IMR-90 (cell line): ENCODE measurements around the gene TAB2. TPM values are rescaled to one million over a fixed set of nuclear protein-coding genes. Genes with fewer than 3 reads are reported as not detected.
A peak's percentile ranks its signal among the peaks of the same experiment; 100 is the strongest.

ENCODE experiments used
- ATAC-seq: fragments of 200-7000 bp; cut with Tn5 transposase; 2 replicates; pipeline ENCODE4 v1.9.1; 2020; ENCODE audit warnings: low read depth, mild to moderate bottlenecking, moderate library complexity
- BruUV-seq: library from RNA; stranded (reverse); fragments of 400-500 nt; replicated peaks from 2 replicates; lab custom pipeline; 2021; lab: Mats Ljungman, UMichigan
- CTCF ChIA-PET: fragments of 300-600 bp; formaldehyde crosslinking; extraction: SDS; loops from one replicate; lab custom pipeline; 2021; ENCODE audit warnings: antibody characterized with exemption; lab: Yijun Ruan, JAX
- POLR2A ChIA-PET: fragments of 300-600 bp; sonication (Branson Sonifier 250); formaldehyde crosslinking; loops from one replicate; lab custom pipeline; 2022; ENCODE audit warnings: antibody characterized with exemption; ENCODE audit not compliant: unreplicated experiment; lab: Charles Lee
- DNase-seq: peaks from one replicate; pipeline ENCODE4 v3.0.0; 2013
- H2AFZ ChIP-seq: replicated peaks from 2 replicates; pipeline ENCODE3; 2013; ENCODE audit warnings: low read length, mild to moderate bottlenecking; ENCODE audit not compliant: poor library complexity
- H2AK5ac ChIP-seq: 2 replicates; pipeline ENCODE4 v1.6.1; 2013; ENCODE audit warnings: low read depth, low read length, inconsistent platforms
- H2AK9ac ChIP-seq: replicated peaks from 2 replicates; pipeline ENCODE3; 2013; ENCODE audit warnings: mild to moderate bottlenecking, low read depth, low read length, moderate library complexity; ENCODE audit not compliant: poor library complexity
- H2BK120ac ChIP-seq: 2 replicates; pipeline ENCODE4 v1.6.1; 2013; ENCODE audit warnings: low read depth, low read length, inconsistent platforms
- H2BK15ac ChIP-seq: 3 replicates; pipeline ENCODE4 v1.6.1; 2013; ENCODE audit warnings: low read depth, low read length, inconsistent platforms
- H2BK20ac ChIP-seq: 2 replicates; pipeline ENCODE4 v1.6.1; 2013; ENCODE audit warnings: low read depth, mild to moderate bottlenecking, inconsistent platforms, low read length, moderate library complexity
- H2BK5ac ChIP-seq: 2 replicates; pipeline ENCODE4 v1.6.1; 2013; ENCODE audit warnings: mild to moderate bottlenecking, low read depth, low read length, inconsistent platforms; ENCODE audit not compliant: poor library complexity, severe bottlenecking
- H3K14ac ChIP-seq: replicated peaks from 2 replicates; pipeline ENCODE4 v1.6.1; 2013; ENCODE audit warnings: low read depth, low read length, inconsistent platforms
- H3K18ac ChIP-seq: 2 replicates; pipeline ENCODE4 v1.6.1; 2013; ENCODE audit warnings: low read depth, low read length, control low read depth
- H3K23ac ChIP-seq: 2 replicates; pipeline ENCODE4 v1.6.1; 2013; ENCODE audit warnings: low read depth, low read length, inconsistent platforms
- H3K27ac ChIP-seq: 2 replicates; pipeline ENCODE4 v1.5.1; 2013; ENCODE audit warnings: mild to moderate bottlenecking, control low read depth, low read length; ENCODE audit not compliant: insufficient read depth
- H3K27me3 ChIP-seq: 2 replicates; pipeline ENCODE4 v1.6.1; 2013; ENCODE audit warnings: low read length; ENCODE audit not compliant: control insufficient read depth, insufficient read depth
- H3K36me3 ChIP-seq: 2 replicates; pipeline ENCODE4 v1.6.1; 2013; ENCODE audit warnings: low read length, mixed read lengths; ENCODE audit not compliant: control insufficient read depth, insufficient read depth
- H3K4ac ChIP-seq: 2 replicates; pipeline ENCODE4 v1.6.1; 2013; ENCODE audit warnings: low read depth, low read length, inconsistent platforms
- H3K4me1 ChIP-seq: 2 replicates; pipeline ENCODE4 v1.6.1; 2013; ENCODE audit warnings: low read length, mixed read lengths; ENCODE audit not compliant: control insufficient read depth, insufficient read depth
- H3K4me2 ChIP-seq: 2 replicates; pipeline ENCODE4 v1.6.1; 2013; ENCODE audit warnings: low read depth, mild to moderate bottlenecking, control low read depth, low read length, moderate library complexity
- H3K4me3 ChIP-seq: 2 replicates; pipeline ENCODE4 v1.5.1; 2013; ENCODE audit warnings: low read depth, mild to moderate bottlenecking, control low read depth, low read length, moderate library complexity; ENCODE audit not compliant: insufficient read depth
- H3K56ac ChIP-seq: 2 replicates; pipeline ENCODE4 v1.6.1; 2013; ENCODE audit warnings: low read length, inconsistent platforms; ENCODE audit not compliant: insufficient read depth; ENCODE audit errors: extremely low read depth
- H3K79me1 ChIP-seq, 2 experiments: 2 replicates each; pipeline ENCODE4 v1.6.1; 2013; ENCODE audit warnings: low read length in 2 of 2, inconsistent platforms in 1 of 2, low read depth in 1 of 2
- H3K9ac ChIP-seq: 2 replicates; pipeline ENCODE4 v1.6.1; 2013; ENCODE audit warnings: low read depth, low read length, control low read depth
- H3K9me1 ChIP-seq: 2 replicates; pipeline ENCODE4 v1.6.1; 2013; ENCODE audit warnings: low read length, inconsistent platforms; ENCODE audit not compliant: insufficient read depth
- H3K9me3 ChIP-seq: 2 replicates; pipeline ENCODE4 v1.6.1; 2013; ENCODE audit warnings: low read length; ENCODE audit not compliant: control insufficient read depth, insufficient read depth
- H4K20me1 ChIP-seq: 2 replicates; pipeline ENCODE4 v1.6.1; 2013; ENCODE audit warnings: low read length, inconsistent platforms; ENCODE audit not compliant: insufficient read depth
- H4K5ac ChIP-seq: 2 replicates; pipeline ENCODE4 v1.6.1; 2013; ENCODE audit warnings: mild to moderate bottlenecking, low read depth, low read length, control low read depth
- H4K8ac ChIP-seq, 2 experiments: 2 replicates each; pipeline ENCODE4 v1.6.1; 2013; ENCODE audit warnings: low read depth in 2 of 2, low read length in 2 of 2, control low read depth in 1 of 2, inconsistent platforms in 1 of 2
- H4K91ac ChIP-seq: 2 replicates; pipeline ENCODE4 v1.6.1; 2013; ENCODE audit warnings: low read depth, low read length, inconsistent platforms; ENCODE audit not compliant: insufficient read depth
- BHLHE40 ChIP-seq: fragments of 150-350 bp; IDR thresholded peaks from 2 replicates; pipeline ENCODE4 v1.6.1; 2016; ENCODE audit warnings: mild to moderate bottlenecking, low read depth, low read length
- CHD1 ChIP-seq: IDR thresholded peaks from 2 replicates; pipeline ENCODE4 v1.6.1; 2012; ENCODE audit warnings: low read depth, low read length, improper control_type of control experiment
- ELK1 ChIP-seq: fragments of 150-350 bp; IDR thresholded peaks from 2 replicates; pipeline ENCODE4 v1.6.1; 2016; ENCODE audit warnings: low read depth, mild to moderate bottlenecking, low read length, moderate library complexity, borderline replicate concordance
- MAFK ChIP-seq: IDR thresholded peaks from 2 replicates; pipeline ENCODE4 v1.6.1; 2012; ENCODE audit warnings: low read depth, low read length, improper control_type of control experiment
- MXI1 ChIP-seq: IDR thresholded peaks from 2 replicates; pipeline ENCODE4 v1.6.1; 2012; ENCODE audit warnings: low read depth, mild to moderate bottlenecking, low read length, moderate library complexity, borderline replicate concordance
- NFE2L2 ChIP-seq: fragments of 150-350 bp; IDR thresholded peaks from 2 replicates; pipeline ENCODE4 v1.6.1; 2016; ENCODE audit warnings: low read depth, mild to moderate bottlenecking, low read length
- RCOR1 ChIP-seq: IDR thresholded peaks from 2 replicates; pipeline ENCODE4 v1.6.1; 2012; ENCODE audit warnings: mild to moderate bottlenecking, low read length, improper control_type of control experiment; ENCODE audit not compliant: insufficient replicate concordance
- dilution Hi-C: fragments of 300-500 bp; cut with HindIII; formaldehyde crosslinking; loops from one replicate; pipeline ENCODE4 v1.14.3; 2018; ENCODE audit warnings: low sequenced_read_pairs; ENCODE audit not compliant: unreplicated experiment
- in situ Hi-C: fragments of 300-500 bp; cut with MboI; formaldehyde crosslinking; loops from 3 replicates; pipeline ENCODE4 v1.14.3; 2019; ENCODE audit warnings: low sequenced_read_pairs, inconsistent platforms, mixed read lengths
- intact Hi-C: fragments of 100-400 bp; cut with micrococcal nuclease; formaldehyde crosslinking; loops from 2 replicates; pipeline ENCODE4 v1.10.0; 2022
- polyA plus RNA-seq, 3 experiments: library from polyadenylated mRNA; depleted of rRNA; stranded (reverse); fragments of >200 nt; gene quantifications; 2 replicates each; pipeline ENCODE4 v1.2.3, GENCODE V29; 2012; ENCODE audit warnings: low replicate concordance in 1 of 3
- total RNA-seq: library from RNA; depleted of rRNA; stranded (reverse); fragments of >200 nt; gene quantifications from 2 replicates; pipeline ENCODE4 v1.2.3, GENCODE V29; 2012

TAB2 gene
- total and polyA plus RNA-seq, 2 of the 4 experiments (the other 2 are of a cell fraction): 20.8 to 25.3 TPM

- no peak for TF ChIP-seq NFE2L2
- no peak for TF ChIP-seq RCOR1
- no peak for TF ChIP-seq MXI1
- TF ChIP-seq BHLHE40: no peak
- peak; percentile 23; the same call in 1 of the 2 replicates for TF ChIP-seq MAFK
- TF ChIP-seq CHD1: no peak
- TF ChIP-seq ELK1: no peak
- no peak overlapping the region for H3K23ac ChIP-seq
- no peak overlapping the region for H4K91ac ChIP-seq
- in situ Hi-C loops: no loop called here
- H2AK5ac ChIP-seq: no peak overlapping the region
- no peak overlapping the region for H4K5ac ChIP-seq
- intact Hi-C loops: no loop called here
- H2AK9ac ChIP-seq: no peak overlapping the region
- H2BK120ac ChIP-seq: no peak overlapping the region
- H3K79me1 ChIP-seq: peaks cover 0 to 71% of the 10 kb centered on the region in 2 experiments; a peak in 3 of 4 replicates
- H4K8ac ChIP-seq: no peak overlapping the region
- dilution Hi-C loops: no loop called here
- H3K36me3 ChIP-seq: no peaks in the 10 kb centered on the region
- POLR2A ChIA-PET: no interaction called here
- BruUV-seq: no TSS peak
- H3K4me3 ChIP-seq: no peak overlapping the region
- H3K27me3 ChIP-seq: no peaks in the 10 kb centered on the region
- H3K4me1 ChIP-seq: peaks cover 8% of the 10 kb centered on the region
- peaks cover 7% of the 10 kb centered on the region for H3K9me1 ChIP-seq
- H3K4ac ChIP-seq: no peak overlapping the region
- DNase-seq (no peak), ATAC-seq (no peak)
- H2AFZ ChIP-seq: no peak overlapping the region
- H2BK15ac ChIP-seq: no peak overlapping the region
- no peak overlapping the region for H2BK20ac ChIP-seq
- H4K20me1 ChIP-seq: peaks cover 81% of the 10 kb centered on the region
- CTCF ChIA-PET: interaction anchor here (0.7 kb wide), 1 partner anchor 111 kb away, joined by 3 read pairs; no protein-coding TSS in a partner anchor
- H3K9ac ChIP-seq: no peak overlapping the region
- no peak overlapping the region for H3K27ac ChIP-seq
- no peak overlapping the region for H3K4me2 ChIP-seq
- no peak overlapping the region for H3K18ac ChIP-seq
- no peak overlapping the region for H3K56ac ChIP-seq
- no peak overlapping the region for H2BK5ac ChIP-seq
- no peak overlapping the region for H3K14ac ChIP-seq
- H3K9me3 ChIP-seq: no peaks in the 10 kb centered on the region
These were observed 6.9 kb downstream of the TAB2 start for GRCh38 chr6:149324428-149324827.
